Measurements from ENCODE around the gene BCAS3.
"Not testable (repeated sequence)": the region's sequence is repeated elsewhere in the genome, so short reads cannot be mapped to it uniquely, and the experiment has no call there.

The BCAS3 gene

GRCh38 chr17:60653569-60653968 lies 24.1 kb upstream of the BCAS3 start:
- TF ChIP-seq, protein P1, sequence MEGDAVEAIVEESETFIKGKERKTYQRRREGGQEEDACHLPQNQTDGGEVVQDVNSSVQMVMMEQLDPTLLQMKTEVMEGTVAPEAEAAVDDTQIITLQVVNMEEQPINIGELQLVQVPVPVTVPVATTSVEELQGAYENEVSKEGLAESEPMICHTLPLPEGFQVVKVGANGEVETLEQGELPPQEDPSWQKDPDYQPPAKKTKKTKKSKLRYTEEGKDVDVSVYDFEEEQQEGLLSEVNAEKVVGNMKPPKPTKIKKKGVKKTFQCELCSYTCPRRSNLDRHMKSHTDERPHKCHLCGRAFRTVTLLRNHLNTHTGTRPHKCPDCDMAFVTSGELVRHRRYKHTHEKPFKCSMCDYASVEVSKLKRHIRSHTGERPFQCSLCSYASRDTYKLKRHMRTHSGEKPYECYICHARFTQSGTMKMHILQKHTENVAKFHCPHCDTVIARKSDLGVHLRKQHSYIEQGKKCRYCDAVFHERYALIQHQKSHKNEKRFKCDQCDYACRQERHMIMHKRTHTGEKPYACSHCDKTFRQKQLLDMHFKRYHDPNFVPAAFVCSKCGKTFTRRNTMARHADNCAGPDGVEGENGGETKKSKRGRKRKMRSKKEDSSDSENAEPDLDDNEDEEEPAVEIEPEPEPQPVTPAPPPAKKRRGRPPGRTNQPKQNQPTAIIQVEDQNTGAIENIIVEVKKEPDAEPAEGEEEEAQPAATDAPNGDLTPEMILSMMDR (IDR thresholded peaks at IDR 0.05): no peak
- no peak for TF ChIP-seq ZFX (IDR thresholded peaks at IDR 0.05; ENCODE audit: borderline replicate concordance)

DNA sequence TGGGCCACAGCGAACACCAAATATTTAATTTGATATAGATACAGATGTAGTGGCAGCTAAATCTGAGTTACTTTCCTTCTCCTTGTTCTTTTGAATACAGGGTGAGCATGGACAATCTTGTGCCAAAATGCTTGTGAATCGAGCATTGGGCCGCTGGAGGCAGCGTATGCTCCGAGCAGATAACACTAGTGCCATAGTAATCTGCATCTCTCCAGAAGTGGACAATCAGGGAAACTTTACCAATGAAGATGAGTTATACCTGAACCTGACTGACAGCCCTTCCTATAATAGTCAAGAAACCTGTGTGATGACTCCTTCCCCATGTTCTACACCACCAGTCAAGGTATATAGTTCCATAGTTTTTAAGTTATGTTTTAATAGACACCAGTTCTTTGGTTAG lies 21.2 kb upstream of the BCAS3 start:
- TF ChIP-seq, protein P1 (IDR thresholded peaks at IDR 0.05): no peak
- TF ChIP-seq ZFX (IDR thresholded peaks at IDR 0.05; ENCODE audit: borderline replicate concordance): no peak
- H3K27ac ChIP-seq: no peak overlapping the region

More at GRCh38 chr17:60653569-60653968, 24.1 kb upstream of the BCAS3 start:
- H3K27ac ChIP-seq: no peak overlapping the region

GRCh38 chr17:60659156-60659555 lies 18.5 kb upstream of the BCAS3 start:
- TF ChIP-seq ZFX (IDR thresholded peaks at IDR 0.05; ENCODE audit: borderline replicate concordance): no peak
- TF ChIP-seq, protein P1 (IDR thresholded peaks at IDR 0.05): no peak
- no peak overlapping the region for H3K27ac ChIP-seq

DNA sequence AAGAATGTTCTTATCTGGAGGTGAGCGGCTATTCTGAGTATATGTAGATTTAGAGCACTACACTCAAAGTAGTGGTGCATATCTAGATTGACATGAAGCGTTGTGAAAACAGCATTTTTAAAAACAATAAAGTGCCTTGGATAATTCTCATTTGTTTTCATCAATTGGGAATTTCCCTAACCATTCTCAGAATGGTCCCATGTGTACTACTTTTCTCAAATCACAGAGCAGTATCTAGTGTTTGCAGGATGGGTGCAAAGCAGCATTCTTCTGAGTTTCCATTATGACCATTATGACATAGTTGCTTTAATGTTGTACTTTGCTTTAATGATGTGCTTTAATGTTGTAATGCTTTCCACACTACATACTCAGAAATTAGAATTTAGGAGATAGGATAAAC lies 16.2 kb upstream of the BCAS3 start:
- H3K27ac ChIP-seq: no peak overlapping the region
- TF ChIP-seq, protein P1 (IDR thresholded peaks at IDR 0.05): no peak
- no peak for TF ChIP-seq ZFX (IDR thresholded peaks at IDR 0.05; ENCODE audit: borderline replicate concordance)

DNA sequence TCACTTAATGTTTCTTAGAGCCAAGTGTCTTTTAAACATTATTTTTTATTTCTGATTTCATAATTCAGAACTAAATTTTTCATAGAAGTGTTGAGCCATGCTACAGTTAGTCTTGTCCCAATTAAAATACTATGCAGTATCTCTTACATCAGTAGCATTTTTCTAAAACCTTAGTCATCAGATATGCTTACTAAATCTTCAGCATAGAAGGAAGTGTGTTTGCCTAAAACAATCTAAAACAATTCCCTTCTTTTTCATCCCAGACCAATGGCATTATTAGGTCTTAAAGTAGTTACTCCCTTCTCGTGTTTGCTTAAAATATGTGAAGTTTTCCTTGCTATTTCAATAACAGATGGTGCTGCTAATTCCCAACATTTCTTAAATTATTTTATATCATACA lies 13.6 kb upstream of the BCAS3 start:
- H3K27ac ChIP-seq: no peak overlapping the region

GRCh38 chr17:60665602-60666001 lies 12.0 kb upstream of the BCAS3 start:
- H3K27ac ChIP-seq: no peak overlapping the region
- TF ChIP-seq ZFX (IDR thresholded peaks at IDR 0.05; ENCODE audit: borderline replicate concordance): no peak
- TF ChIP-seq, protein P1 (IDR thresholded peaks at IDR 0.05): no peak

More for the DNA sequence above, 13.6 kb upstream of the BCAS3 start:
- TF ChIP-seq ZFX (IDR thresholded peaks at IDR 0.05; ENCODE audit: borderline replicate concordance): no peak
- TF ChIP-seq, protein P1 (IDR thresholded peaks at IDR 0.05): no peak

DNA sequence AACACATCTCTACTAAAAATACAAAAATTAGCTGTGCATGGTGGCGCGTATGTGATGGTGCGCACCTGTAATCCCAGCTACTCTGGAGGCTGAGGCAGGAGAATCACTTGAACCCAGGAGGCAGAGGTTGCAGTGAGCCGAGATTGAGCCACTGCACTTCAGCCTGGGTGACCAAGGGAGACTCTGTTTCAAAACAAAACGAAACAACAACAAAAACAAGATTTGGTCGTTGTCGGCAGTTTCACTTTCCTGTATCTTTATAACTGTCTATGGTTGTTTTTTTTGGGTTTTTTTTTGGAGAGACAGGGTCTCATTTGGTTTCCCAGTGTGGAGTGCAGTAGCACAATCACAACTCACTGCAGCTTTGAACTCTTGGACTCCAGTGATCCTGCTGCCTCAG lies 8.9 kb upstream of the BCAS3 start:
- H3K27ac ChIP-seq: not testable (repeated sequence)

DNA sequence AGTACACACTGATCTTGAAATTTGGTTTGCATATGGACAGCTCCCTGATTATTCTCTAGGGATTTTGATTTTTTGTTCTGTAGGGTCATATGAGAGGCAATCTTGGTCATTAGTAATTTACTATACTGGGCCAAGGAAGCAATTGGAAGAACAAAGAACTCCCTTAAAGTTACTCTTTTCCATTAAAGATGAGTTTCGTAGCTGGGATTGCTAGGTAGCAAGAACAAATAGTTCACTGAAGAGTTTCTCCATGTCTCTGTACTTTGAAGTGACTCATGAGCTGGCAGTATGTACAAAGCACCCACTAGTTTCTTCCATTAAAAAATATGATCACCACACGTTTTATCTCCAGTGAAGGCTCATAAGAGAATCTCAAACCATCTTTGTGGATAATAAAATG lies 6.2 kb upstream of the BCAS3 start:
- no peak for TF ChIP-seq ZFX (IDR thresholded peaks at IDR 0.05; ENCODE audit: borderline replicate concordance)
- TF ChIP-seq, protein P1 (IDR thresholded peaks at IDR 0.05): no peak
- no peak overlapping the region for H3K27ac ChIP-seq

GRCh38 chr17:60674637-60675036 lies 3.0 kb upstream of the BCAS3 start:
- H3K27ac ChIP-seq: not testable (repeated sequence)
